Keratinocyte (primary cell): Measurements from ENCODE around the gene DNAAF8. TPM values are rescaled to one million over a fixed set of nuclear protein-coding genes. Genes with fewer than 3 reads are reported as not detected.

ENCODE experiments used
- DNase-seq: peaks from one replicate; pipeline ENCODE4 v3.0.0-alpha.2; 2011; ENCODE audit warnings: low read depth, missing footprints, low spot score
- FAIRE-seq: peaks from 2 replicates; lab custom pipeline; 2011; peaks lifted over from hg19 to GRCh38; lab: Jason Lieb, UNC
- H2AFZ ChIP-seq: 2 replicates; pipeline ENCODE4 v1.6.0; 2012; ENCODE audit warnings: low read length, control low read depth, inconsistent platforms; ENCODE audit not compliant: control insufficient read depth
- H3K27ac ChIP-seq: 2 replicates; pipeline ENCODE4 v1.5.1; 2011; ENCODE audit warnings: low read length; ENCODE audit not compliant: control insufficient read depth, insufficient read depth
- H3K27me3 ChIP-seq: 3 replicates; pipeline ENCODE4 v1.6.0; 2011; ENCODE audit warnings: low read length; ENCODE audit not compliant: control insufficient read depth, insufficient read depth; ENCODE audit errors: extremely low read depth
- H3K36me3 ChIP-seq, 2 experiments: 2 replicates in 1 of 2; 3 replicates in 1 of 2; pipeline ENCODE4 v1.5.1; 2011; ENCODE audit warnings: low read length in 2 of 2, mild to moderate bottlenecking in 1 of 2; ENCODE audit not compliant: control insufficient read depth in 2 of 2, insufficient read depth in 2 of 2; ENCODE audit errors: extremely low read depth in 1 of 2
- H3K4me1 ChIP-seq: 3 replicates; pipeline ENCODE4 v1.5.1; 2011; ENCODE audit warnings: low read length; ENCODE audit not compliant: control insufficient read depth, insufficient read depth; ENCODE audit errors: extremely low read depth
- H3K4me2 ChIP-seq: 3 replicates; pipeline ENCODE4 v1.6.0; 2011; ENCODE audit warnings: low read depth, low read length; ENCODE audit not compliant: control insufficient read depth, insufficient read depth; ENCODE audit errors: extremely low read depth
- H3K4me3 ChIP-seq, 3 experiments: fragments of 200-600 bp in 1 of 3; sonication (generic) in 1 of 3; 2 replicates in 2 of 3; 3 replicates in 1 of 3; pipeline ENCODE4 v1.5.1; 2011 to 2016; ENCODE audit warnings: low read length in 3 of 3, mild to moderate bottlenecking in 3 of 3, control low read depth in 2 of 3, inconsistent platforms in 1 of 3, low read depth in 1 of 3, mixed read lengths in 1 of 3, mixed run types in 1 of 3, moderate library complexity in 1 of 3; ENCODE audit not compliant: control insufficient read depth in 2 of 3, insufficient read depth in 2 of 3; ENCODE audit errors: extremely low read depth in 1 of 3
- H3K79me2 ChIP-seq: 2 replicates; pipeline ENCODE4 v1.6.0; 2012; ENCODE audit warnings: low read length; ENCODE audit not compliant: control insufficient read depth, insufficient read depth
- H3K9ac ChIP-seq: 3 replicates; pipeline ENCODE4 v1.6.0; 2011; ENCODE audit warnings: low read length; ENCODE audit not compliant: control insufficient read depth, insufficient read depth; ENCODE audit errors: extremely low read depth
- H3K9me1 ChIP-seq: 3 replicates; pipeline ENCODE4 v1.6.0; 2011; ENCODE audit warnings: low read length; ENCODE audit not compliant: control insufficient read depth, insufficient read depth; ENCODE audit errors: extremely low read depth
- H3K9me3 ChIP-seq: 2 replicates; pipeline ENCODE4 v1.5.1; 2012; ENCODE audit warnings: low read depth, low read length; ENCODE audit not compliant: control insufficient read depth
- H4K20me1 ChIP-seq: 3 replicates; pipeline ENCODE4 v1.6.0; 2011; ENCODE audit warnings: low read length; ENCODE audit not compliant: control insufficient read depth, insufficient read depth; ENCODE audit errors: extremely low read depth
- CTCF ChIP-seq, 3 experiments: IDR thresholded peaks in 1 of 3; conservative IDR thresholded peaks in 1 of 3; optimal IDR thresholded peaks in 1 of 3; 2 replicates in 2 of 3; 3 replicates in 1 of 3; pipeline versions ENCODE3 to v1.5.1; 2011; ENCODE audit warnings: low read length in 3 of 3, mild to moderate bottlenecking in 3 of 3, moderate library complexity in 2 of 3, control low read depth in 1 of 3, inconsistent platforms in 1 of 3; ENCODE audit not compliant: insufficient read depth in 2 of 3; ENCODE audit errors: extremely low read depth in 1 of 3
- EZH2 ChIP-seq: IDR thresholded peaks from one replicate; pipeline ENCODE4 v1.6.1; 2012; ENCODE audit warnings: inconsistent platforms, mild to moderate bottlenecking, low read length, moderate library complexity
- dilution Hi-C: fragments of 300-500 bp; cut with MboI; formaldehyde crosslinking; loops from one replicate; pipeline ENCODE4 v1.7.0; 2020; ENCODE audit warnings: low sequenced_read_pairs; ENCODE audit not compliant: extremely low pct_ligation_motif_present
- polyA plus RNA-seq, 5 experiments: library from polyadenylated mRNA; depleted of rRNA in 3 of 5; stranded (reverse) in 3 of 5; stranded (forward) in 1 of 5; unstranded in 1 of 5; fragments of >200 nt; gene quantifications; 1 replicate in 1 of 5; 2 replicates in 3 of 5; 3 replicates in 1 of 5; pipeline versions ENCODE4 v1.2.1 to v1.2.3, GENCODE V29; 2011 to 2012; ENCODE audit warnings: missing spikeins in 2 of 5, low read depth in 1 of 5, low replicate concordance in 1 of 5

The DNAAF8 gene
- polyA plus RNA-seq, 1 donor (not counting 4 experiments of a cell fraction or from before 2014, with no cell fraction given), result 0.26 TPM

GRCh38 chr16:4778050-4778392 lies 43.7 kb downstream of the DNAAF8 start:
- Histone ChIP-seq H2AFZ (no peak overlapping the region), H3K4me1 (peaks cover 5% of the 10 kb centered on the region), H3K9me1 (no peaks in the 10 kb centered on the region), H3K27me3 (no peaks in the 10 kb centered on the region), H3K4me2 (no peak overlapping the region), H3K36me3 (no peaks in the 10 kb centered on the region), H3K27ac (no peak overlapping the region), H3K79me2 (no peaks in the 10 kb centered on the region), H3K4me3 (no peak overlapping the region), H4K20me1 (no peaks in the 10 kb centered on the region), H3K9me3 (no peaks in the 10 kb centered on the region), H3K9ac (no peak overlapping the region)
- no peak for DNase-seq
- TF ChIP-seq CTCF (optimal IDR thresholded peaks at IDR 0.05 in 1 of 3, IDR thresholded peaks at IDR 0.05 in 1 of 3, conservative IDR thresholded peaks at IDR 0.05 in 1 of 3; ENCODE audit: extremely low read depth in 1 of 3, insufficient read depth in 2 of 3, low read length in 3 of 3), result no peak
- TF ChIP-seq EZH2, result no peak
- dilution Hi-C loops, result no loop called here
- no peak for FAIRE-seq

GRCh38 chr16:4780235-4780634 lies 45.9 kb downstream of the DNAAF8 start:
- peaks cover 5% of the 10 kb centered on the region for H3K4me1 ChIP-seq
- DNase-seq, result no peak
- TF ChIP-seq CTCF (optimal IDR thresholded peaks at IDR 0.05 in 1 of 3, IDR thresholded peaks at IDR 0.05 in 1 of 3, conservative IDR thresholded peaks at IDR 0.05 in 1 of 3; ENCODE audit: extremely low read depth in 1 of 3, insufficient read depth in 2 of 3, low read length in 3 of 3) (no peak), EZH2 (no peak)

More at GRCh38 chr16:4780235-4780634, 45.9 kb downstream of the DNAAF8 start:
- H3K36me3 ChIP-seq, result no peaks in the 10 kb centered on the region
- H3K27me3 ChIP-seq, result no peaks in the 10 kb centered on the region
- no peaks in the 10 kb centered on the region for H4K20me1 ChIP-seq
- H3K9ac ChIP-seq, result no peak overlapping the region
- no peaks in the 10 kb centered on the region for H3K9me3 ChIP-seq
- no peaks in the 10 kb centered on the region for H3K79me2 ChIP-seq
- FAIRE-seq, result no peak
- H3K4me3 ChIP-seq, result no peak overlapping the region
- no peak overlapping the region for H3K4me2 ChIP-seq
- no peaks in the 10 kb centered on the region for H3K9me1 ChIP-seq
- no peak overlapping the region for H3K27ac ChIP-seq
- dilution Hi-C loops, result no loop called here
- no peak overlapping the region for H2AFZ ChIP-seq
